WERI-Rb-1 (cell line): ENCODE measurements around the gene FABP6.
A peak's percentile ranks its signal among the peaks of the same experiment; 100 is the strongest.

ENCODE experiments used
- DNase-seq: peaks from one replicate; pipeline ENCODE4 v3.0.0-alpha.2; 2020
- H3K27ac ChIP-seq: fragments of 250-450 bp; sonication (Bioruptor Pico); 2 replicates; pipeline ENCODE4 v1.5.1; 2020; ENCODE audit warnings: mild to moderate bottlenecking, moderate library complexity
- H3K27me3 ChIP-seq: fragments of 250-450 bp; sonication (Bioruptor Pico); 2 replicates; pipeline ENCODE4 v1.5.1; 2021; ENCODE audit warnings: mild to moderate bottlenecking, low read depth, moderate library complexity; ENCODE audit not compliant: insufficient read depth, severe bottlenecking
- H3K36me3 ChIP-seq: fragments of 250-450 bp; sonication (Bioruptor Pico); 2 replicates; pipeline ENCODE4 v1.5.1; 2020; ENCODE audit warnings: mild to moderate bottlenecking, moderate library complexity
- H3K4me3 ChIP-seq: 2 replicates; pipeline ENCODE4 v1.5.1; 2011; ENCODE audit warnings: low read depth, mild to moderate bottlenecking, control low read depth, low read length
- H3K9me3 ChIP-seq: fragments of 250-450 bp; sonication (Bioruptor Pico); 2 replicates; pipeline ENCODE4 v1.5.1; 2021; ENCODE audit warnings: mild to moderate bottlenecking, moderate library complexity; ENCODE audit not compliant: severe bottlenecking
- CTCF ChIP-seq: IDR thresholded peaks from 2 replicates; pipeline ENCODE4 v1.5.1; 2011; ENCODE audit warnings: low read depth, mild to moderate bottlenecking, control low read depth, inconsistent platforms, low read length

Gene FABP6

GRCh38 chr5:160197341-160198144 is 31.8 kb upstream of the FABP6 start:
- no peak for DNase-seq
- Histone ChIP-seq H3K36me3 (no peaks in the 10 kb centered on the region), H3K4me3 (no peak overlapping the region), H3K9me3 (no peaks in the 10 kb centered on the region), H3K27me3 (no peaks in the 10 kb centered on the region), H3K27ac (no peak overlapping the region)
- no peak for TF ChIP-seq CTCF

GRCh38 chr5:160198146-160198545 is 31.2 kb upstream of the FABP6 start:
- Histone ChIP-seq H3K9me3 (no peaks in the 10 kb centered on the region), H3K36me3 (no peaks in the 10 kb centered on the region), H3K4me3 (no peak overlapping the region), H3K27me3 (no peaks in the 10 kb centered on the region), H3K27ac (no peak overlapping the region)
- TF ChIP-seq CTCF: no peak
- no peak for DNase-seq

GRCh38 chr5:160198841-160199409 is 30.4 kb upstream of the FABP6 start:
- Histone ChIP-seq H3K27ac (no peak overlapping the region; the same call in 1 of the 2 replicates), H3K27me3 (no peaks in the 10 kb centered on the region), H3K4me3 (no peak overlapping the region), H3K36me3 (no peaks in the 10 kb centered on the region), H3K9me3 (no peaks in the 10 kb centered on the region)
- DNase-seq: no peak
- no peak for TF ChIP-seq CTCF

GRCh38 chr5:160199410-160199911 is 29.8 kb upstream of the FABP6 start:
- peak; percentile 62 for DNase-seq
- H3K36me3 ChIP-seq: no peaks in the 10 kb centered on the region
- peak; percentile 83 for TF ChIP-seq CTCF
- H3K27me3 ChIP-seq: no peaks in the 10 kb centered on the region
- H3K9me3 ChIP-seq: no peaks in the 10 kb centered on the region
- H3K27ac ChIP-seq: peak overlapping the region; percentile 54
- peak overlapping the region; percentile 50 for H3K4me3 ChIP-seq

- H3K36me3 ChIP-seq: no peaks in the 10 kb centered on the region
- no peaks in the 10 kb centered on the region for H3K9me3 ChIP-seq
- no peak overlapping the region for H3K27ac ChIP-seq
- H3K4me3 ChIP-seq: no peak overlapping the region
- H3K27me3 ChIP-seq: no peaks in the 10 kb centered on the region
- TF ChIP-seq CTCF: no peak
- DNase-seq: no peak
These were observed 22.2 kb upstream of the FABP6 start for GRCh38 chr5:160207061-160207460.
